Nucleus accumbens (tissue), 56 donors: ENCODE data around the gene MCTP1.
"Not testable (repeated sequence)": the region's sequence is repeated elsewhere in the genome, so short reads cannot be mapped to it uniquely, and the experiment has no call there.

Source experiments
- DNase-seq, 56 donors: peaks; one replicate each; lab custom pipeline; 2025; lab: John Stamatoyannopoulos, UW

The MCTP1 gene

DNA sequence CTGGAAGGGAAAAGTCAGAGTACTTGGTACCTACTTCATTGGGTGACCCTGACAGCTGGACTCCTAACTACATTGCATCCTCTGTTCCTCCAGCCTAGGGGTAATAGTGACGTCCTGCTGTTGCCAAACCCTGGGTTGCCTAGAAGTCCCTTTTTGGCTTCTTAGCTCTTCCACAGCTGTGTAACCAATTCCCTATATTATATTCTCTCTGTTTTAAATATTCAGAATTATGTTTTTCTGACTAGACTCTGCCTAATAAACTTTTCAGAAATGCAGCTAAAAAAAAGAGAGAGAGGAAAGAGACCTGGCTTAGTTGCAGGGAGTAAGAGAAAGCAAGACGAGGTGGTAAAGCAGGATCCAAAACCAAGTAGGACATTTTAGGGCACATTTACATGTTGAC is 28.4 kb downstream of the MCTP1 start:
- no peak for DNase-seq

GRCh38 chr5:95252801-95253200 is 32.1 kb downstream of the MCTP1 start:
- DNase-seq = no peak

DNA sequence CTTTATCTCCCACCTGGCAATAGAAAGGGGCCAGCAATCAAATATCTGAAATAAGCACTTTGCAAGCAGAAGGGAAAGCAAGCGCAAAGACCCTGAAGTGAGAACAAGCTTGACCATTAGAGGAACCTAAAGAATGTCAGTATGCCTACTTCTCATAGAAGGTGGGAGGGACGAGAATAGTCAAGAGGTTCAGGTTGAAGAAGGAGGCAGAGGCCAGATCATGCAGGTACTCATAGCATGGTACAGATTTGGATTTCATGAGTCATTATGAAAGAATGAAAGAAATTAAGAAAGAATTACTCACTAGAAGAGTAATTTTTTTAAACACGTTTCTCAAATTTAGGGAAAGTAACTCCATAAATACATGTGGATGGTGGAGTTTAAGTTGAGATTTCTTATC is 33.7 kb downstream of the MCTP1 start:
- no peak for DNase-seq

- DNase-seq = no peak
Measured at GRCh38 chr5:95244479-95244878, 40.4 kb downstream of the MCTP1 start.

- DNase-seq = no peak
Measured at GRCh38 chr5:95241635-95242034, 43.3 kb downstream of the MCTP1 start.

DNA sequence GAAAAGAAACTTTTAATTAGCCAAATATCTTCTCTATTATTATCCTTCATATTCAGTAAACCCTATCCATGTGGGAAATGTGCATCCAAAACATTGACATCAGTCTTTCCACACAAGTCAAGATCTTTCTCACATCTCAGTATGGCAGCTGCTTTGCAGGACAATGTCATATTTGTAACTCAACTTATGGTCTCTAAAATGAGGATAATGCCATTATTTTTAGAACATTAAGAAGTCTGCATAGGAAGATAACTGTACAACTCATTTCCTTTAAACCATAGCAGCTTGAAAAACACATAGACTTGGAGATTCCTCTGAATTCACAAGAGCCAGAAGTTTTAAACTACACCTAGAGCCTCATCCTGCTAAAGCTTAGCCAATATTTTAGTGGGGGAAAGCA is 43.7 kb downstream of the MCTP1 start:
- DNase-seq = no peak

DNA sequence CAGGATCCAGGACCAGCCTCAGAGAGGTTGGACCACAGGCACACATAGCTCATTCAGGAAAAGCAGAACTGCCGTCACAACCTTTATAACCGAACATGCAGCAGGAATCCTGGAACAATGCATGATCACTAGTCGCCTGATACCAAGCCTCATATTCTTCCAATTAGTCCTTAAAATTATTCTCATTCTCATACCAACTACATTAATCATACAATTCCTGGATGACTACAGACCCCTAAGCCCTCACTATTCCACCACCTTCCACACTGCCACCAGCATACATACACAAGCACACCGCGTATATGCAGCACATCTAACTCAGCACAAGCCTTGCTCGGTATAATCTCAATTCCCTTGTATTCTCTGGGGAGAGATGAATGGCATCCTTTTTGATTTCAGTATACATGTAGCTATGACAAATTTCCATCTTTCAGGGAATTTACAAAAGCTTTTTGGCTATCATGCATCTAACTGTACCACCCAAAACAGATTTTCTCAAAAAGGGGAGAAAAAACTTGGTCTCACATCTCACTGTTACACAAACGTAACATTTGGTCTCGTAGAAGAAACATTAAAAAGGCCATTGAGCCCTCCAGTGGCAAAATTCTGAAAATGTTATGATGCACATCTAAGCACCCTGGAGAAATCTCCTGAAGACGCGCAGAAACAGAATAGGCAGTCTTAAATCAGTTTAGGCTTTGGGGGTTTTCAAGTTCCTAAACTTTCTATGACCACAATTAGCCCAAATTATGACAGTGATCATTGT is 46.2 kb downstream of the MCTP1 start:
- DNase-seq = peak in 5 of 56 donors; percentile 0 to 19 (median 3)

DNA sequence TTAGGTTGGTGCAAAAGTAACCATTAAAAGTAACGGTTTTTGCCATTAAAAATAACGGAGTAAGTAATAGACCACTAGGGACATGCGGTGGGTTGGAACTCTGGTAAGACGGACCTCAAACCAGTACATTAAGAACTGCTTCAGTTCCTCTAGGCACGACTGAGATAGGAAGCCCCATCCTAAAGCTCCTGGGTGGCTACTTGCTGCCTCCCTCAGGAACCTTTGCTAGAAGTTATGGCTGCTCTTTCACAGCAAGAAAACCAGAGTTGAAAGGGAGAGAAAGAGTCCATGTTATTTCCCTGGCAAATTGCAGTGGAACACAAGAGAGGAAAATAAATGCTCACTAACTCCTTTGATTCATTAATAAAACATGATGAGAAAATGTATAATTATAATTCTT is 47.6 kb downstream of the MCTP1 start:
- DNase-seq = no peak

DNA sequence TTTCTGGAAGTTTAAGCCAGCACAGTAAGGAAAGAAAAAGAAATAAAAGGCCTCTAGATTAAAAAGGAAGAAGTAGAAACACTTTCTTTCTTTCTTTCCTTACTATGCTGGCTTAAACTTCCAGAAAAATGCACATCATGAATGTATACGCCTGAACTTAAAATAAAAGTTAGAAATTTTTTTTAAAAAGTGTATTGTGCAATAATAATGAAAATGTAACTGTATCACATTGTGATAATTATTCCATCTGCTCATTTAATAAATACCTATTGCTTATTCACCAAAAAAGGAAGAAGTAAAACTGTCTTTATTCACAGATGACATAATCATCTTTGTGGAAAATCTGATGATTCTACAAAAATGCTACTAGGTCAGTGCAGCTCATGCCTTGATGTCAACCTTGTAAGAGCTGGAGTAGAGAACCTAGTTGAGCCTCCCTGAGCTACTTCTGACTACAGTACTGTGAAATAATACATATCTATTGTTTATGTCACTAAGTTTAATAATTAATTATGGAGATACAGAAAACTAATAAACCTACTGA is 49.4 kb downstream of the MCTP1 start:
- DNase-seq = no peak

DNA sequence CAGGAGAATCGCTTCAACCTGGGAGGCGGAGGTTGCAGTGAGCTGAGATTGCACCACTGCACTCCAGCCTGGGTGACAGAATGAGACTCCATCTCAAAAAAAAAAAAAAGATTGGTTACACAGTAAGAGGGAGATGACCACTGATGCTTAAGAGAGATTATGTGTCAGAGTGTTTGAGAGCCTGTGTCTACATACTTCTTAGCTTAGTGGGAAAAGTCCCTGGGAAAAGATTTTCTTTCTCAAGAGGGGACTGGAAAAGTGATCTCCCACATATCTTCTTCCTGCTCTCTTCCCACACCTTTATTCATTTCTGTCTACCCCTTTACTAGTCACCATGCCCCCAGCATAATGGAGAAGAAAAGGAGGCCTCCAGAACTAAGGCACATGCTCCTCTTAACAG is 55.2 kb downstream of the MCTP1 start:
- DNase-seq = no peak

DNA sequence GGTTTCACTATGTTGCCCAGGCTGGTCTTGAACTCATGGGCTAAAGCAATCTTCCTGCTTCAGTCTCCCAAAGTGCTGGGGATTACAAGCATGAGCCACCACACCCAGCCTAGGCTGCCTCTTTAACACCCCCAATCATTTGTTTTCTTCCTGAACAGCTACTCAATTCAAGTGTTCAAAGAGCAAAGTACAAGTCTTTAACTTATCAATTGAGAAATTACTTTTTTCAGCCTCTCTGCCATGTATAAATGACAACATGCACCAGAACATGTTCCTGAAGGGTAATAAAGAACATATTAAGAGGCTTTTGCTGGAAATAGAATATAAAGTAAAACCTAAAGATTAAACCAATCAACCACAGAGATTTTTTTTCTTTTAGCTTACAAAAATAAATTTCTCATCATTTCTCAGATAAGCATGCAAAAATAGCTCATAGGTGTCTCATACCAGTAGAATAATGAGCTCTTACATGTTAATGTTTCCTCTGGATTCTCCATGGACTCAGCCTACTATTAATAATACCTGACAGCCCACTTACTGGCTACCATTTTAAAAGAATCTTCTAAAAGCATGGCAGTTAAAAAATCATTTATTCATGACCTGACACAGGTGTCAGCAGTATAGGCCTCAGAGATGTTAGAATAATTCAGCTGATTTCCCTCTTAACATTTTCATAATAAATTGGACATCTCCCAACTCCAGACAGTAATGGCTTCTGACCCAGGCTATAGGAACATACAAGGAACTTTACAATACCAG is 60.0 kb downstream of the MCTP1 start:
- no peak for DNase-seq

DNA sequence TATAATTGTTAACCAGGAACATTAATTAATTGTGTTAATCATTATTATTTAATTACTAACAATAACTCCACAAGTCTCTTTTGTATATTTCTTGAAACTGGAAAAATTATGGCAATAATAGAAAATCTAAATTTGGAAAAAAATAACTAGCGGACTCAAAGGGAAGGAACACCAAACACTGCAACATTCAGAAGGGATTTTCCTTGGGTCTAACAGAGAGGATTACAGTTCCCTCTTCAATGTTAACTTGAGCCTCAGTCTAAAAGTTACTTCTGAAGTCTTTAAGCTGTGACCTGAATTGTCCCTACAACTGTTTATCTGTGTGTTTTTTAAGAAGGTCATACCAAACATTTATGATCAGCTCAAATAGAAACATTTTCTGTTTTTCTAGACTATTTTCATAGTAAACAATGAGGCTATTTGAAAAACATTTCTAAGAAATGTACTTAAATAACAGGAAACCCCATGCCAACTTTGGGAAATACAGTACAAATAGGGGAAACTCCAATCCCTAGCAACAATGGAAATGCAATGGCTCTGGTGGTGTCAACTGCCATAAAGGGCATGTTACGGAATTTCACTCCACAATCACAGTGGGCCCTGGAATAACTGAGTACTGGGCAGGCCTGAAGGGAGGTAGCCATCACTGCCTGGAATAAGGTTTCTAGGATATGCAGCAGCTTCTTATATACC is 61.2 kb downstream of the MCTP1 start:
- DNase-seq = no peak

GRCh38 chr5:95222836-95223235 is 62.1 kb downstream of the MCTP1 start:
- no peak for DNase-seq

GRCh38 chr5:95221234-95221633 is 63.7 kb downstream of the MCTP1 start:
- DNase-seq = no peak

- no peak for DNase-seq
Measured at GRCh38 chr5:95220381-95220780, 64.5 kb downstream of the MCTP1 start.

- DNase-seq = no peak
Measured at GRCh38 chr5:95219411-95219810, 65.5 kb downstream of the MCTP1 start.

- no peak for DNase-seq
Measured at GRCh38 chr5:95217881-95218280, 67.0 kb downstream of the MCTP1 start.

DNA sequence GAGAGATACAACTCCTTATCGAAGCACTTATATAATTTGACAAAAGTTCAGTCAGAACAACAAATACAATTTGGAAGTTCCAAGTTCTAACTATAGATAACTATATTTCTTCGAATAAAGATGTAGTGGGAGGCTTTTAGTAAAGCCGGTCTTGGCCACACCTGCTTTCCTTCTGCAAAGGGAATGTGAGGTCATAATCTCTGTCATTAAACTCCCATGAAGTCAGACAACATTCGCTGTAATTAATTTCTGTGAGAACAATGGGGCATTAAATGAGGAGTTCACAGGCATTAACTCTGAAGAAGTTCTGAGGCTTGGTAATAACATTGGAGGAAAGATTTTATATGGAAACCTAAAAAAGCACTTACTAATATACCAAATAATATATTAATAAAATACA is 67.5 kb downstream of the MCTP1 start:
- DNase-seq = no peak

GRCh38 chr5:95216136-95216955 is 68.5 kb downstream of the MCTP1 start:
- no peak for DNase-seq

DNA sequence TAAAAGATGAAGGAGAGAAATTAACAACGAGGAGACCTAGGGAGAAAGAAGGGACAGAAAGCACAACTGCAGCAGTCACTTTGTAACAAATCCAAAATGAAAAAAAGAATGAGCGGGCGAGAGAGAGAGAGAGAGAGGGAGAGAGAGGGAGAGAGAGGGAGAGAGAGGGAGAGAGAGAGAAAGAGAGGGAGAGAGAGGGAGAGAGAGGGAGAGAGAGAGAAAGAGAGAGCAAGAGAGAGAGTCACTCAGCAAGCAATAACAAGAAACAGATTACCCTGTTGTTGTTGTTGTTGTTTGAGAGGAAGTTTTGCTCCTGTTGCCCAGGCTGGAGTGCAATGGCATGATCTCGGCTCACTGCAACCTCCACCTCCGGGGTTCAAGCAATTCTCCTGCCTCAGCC is 77.1 kb downstream of the MCTP1 start:
- DNase-seq = not testable (repeated sequence)
